PC-3 (cell line): ENCODE measurements around the gene SDK1.

Experiments
- CTCF ChIP-seq: fragments of 300-600 bp; sonication (generic); conservative IDR thresholded peaks from 2 replicates; pipeline ENCODE4 v1.5.1; 2017; ENCODE audit warnings: antibody characterized with exemption, low read depth, mild to moderate bottlenecking, low read length
- EZH2 ChIP-seq: fragments of 300-600 bp; sonication (generic); IDR thresholded peaks from one replicate; pipeline ENCODE4 v1.6.1; 2017; ENCODE audit warnings: antibody characterized with exemption, mild to moderate bottlenecking, low read length; ENCODE audit not compliant: unreplicated experiment
- EZH2phosphoT487 ChIP-seq: fragments of 300-600 bp; sonication (generic); IDR thresholded peaks from 2 replicates; pipeline ENCODE4 v1.6.1; 2018; ENCODE audit warnings: mild to moderate bottlenecking, antibody characterized with exemption, low read length, borderline replicate concordance

GRCh38 chr7:3264693-3265339 lies 36.2 kb upstream of the SDK1 start:
- no peak for TF ChIP-seq CTCF
- TF ChIP-seq EZH2: no peak
- no peak for TF ChIP-seq EZH2phosphoT487
